ENCODE measurements around the gene ACSL6. TPM values are rescaled to one million over a fixed set of nuclear protein-coding genes. Genes with fewer than 3 reads are reported as not detected.
A peak's percentile ranks its signal among the peaks of the same experiment; 100 is the strongest.

Gene ACSL6
- total and polyA plus RNA-seq, 5 donors, result 1.7 to 6.7 (median 3.0) TPM

DNA sequence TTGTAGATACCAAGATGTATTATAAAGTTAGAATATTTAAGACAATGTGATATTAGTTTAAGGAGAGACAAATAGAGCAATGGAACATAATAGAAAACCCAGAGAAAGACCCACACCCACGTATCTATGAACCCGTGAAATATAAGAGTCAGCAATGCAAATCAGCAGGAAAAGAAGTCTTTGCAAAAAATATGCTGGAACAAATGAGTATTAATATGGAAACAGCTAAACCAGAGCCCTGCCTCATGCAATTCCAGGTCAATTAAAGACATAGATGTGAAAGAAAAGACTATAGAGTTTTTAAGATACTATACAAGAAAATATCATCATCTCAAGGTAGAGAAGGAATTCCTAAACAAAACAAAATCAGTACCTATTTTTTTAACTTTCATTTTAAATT lies 25.9 kb upstream of the ACSL6 start:
- H3K4me3 ChIP-seq (ENCODE audit: low read length), result no peak overlapping the region
- 54% methylated on average over 2 of the region's 2 CpGs for WGBS
- no peak for DNase-seq
- intact Hi-C loops (cut with DNase I), result no loop called here
- no peak overlapping the region for H3K27ac ChIP-seq (ENCODE audit: low read length)
- no peaks in the 10 kb centered on the region for H3K27me3 ChIP-seq (ENCODE audit: control insufficient read depth, insufficient read depth)
- ATAC-seq, result no peak
- no peaks in the 10 kb centered on the region for H3K9me3 ChIP-seq (ENCODE audit: control insufficient read depth, low read length)
- H3K4me1 ChIP-seq (ENCODE audit: control insufficient read depth, insufficient read depth, low read length), result no peaks in the 10 kb centered on the region

DNA sequence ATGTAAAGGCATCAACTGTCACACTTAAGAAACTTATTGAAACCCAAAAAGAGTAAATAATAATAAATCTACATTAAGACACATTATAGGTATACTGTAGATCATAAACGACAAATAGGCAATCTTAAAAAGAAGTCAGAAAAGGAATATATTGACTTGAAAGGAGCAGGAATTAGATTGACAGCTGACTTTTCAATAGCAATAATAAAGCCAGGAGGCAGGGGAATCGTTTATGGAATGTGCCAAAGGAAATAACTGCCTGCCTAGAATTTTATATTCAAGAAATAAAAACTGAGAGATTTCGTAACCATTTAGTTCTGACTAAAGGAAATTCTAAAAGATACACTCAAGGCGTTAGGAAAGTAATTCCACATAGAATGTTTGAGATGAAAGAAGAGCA lies 21.7 kb upstream of the ACSL6 start:
- DNase-seq (no peak), ATAC-seq (no peak)
- H3K27me3 ChIP-seq (ENCODE audit: control insufficient read depth, insufficient read depth), result no peaks in the 10 kb centered on the region
- 58% methylated on average over 4 of the region's 4 CpGs for WGBS
- no peaks in the 10 kb centered on the region for H3K4me1 ChIP-seq (ENCODE audit: control insufficient read depth, insufficient read depth, low read length)
- no peaks in the 10 kb centered on the region for H3K9me3 ChIP-seq (ENCODE audit: control insufficient read depth, low read length)
- intact Hi-C loops (cut with DNase I), result no loop called here
- H3K4me3 ChIP-seq (ENCODE audit: low read length), result no peak overlapping the region
- H3K27ac ChIP-seq (ENCODE audit: low read length), result no peak overlapping the region

DNA sequence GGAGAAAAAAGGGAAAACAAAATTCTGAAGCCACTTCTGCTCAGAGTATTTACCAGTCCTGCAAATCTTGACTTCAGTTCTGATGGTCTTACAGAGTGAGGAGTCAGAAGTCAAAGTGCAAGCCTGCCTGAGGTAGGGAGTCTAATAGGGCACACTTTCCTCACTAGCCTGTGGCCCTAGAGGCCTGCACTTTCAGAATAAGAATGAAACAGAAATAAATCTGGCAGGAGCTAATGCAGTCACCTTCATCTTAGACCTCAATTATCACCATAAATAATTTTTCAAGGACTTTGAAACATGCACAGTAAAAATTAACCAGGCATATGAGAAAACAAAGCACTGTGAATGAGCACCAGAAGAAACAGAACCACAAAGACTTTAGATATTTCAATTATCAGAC lies 20.7 kb upstream of the ACSL6 start:
- intact Hi-C loops (cut with DNase I), result no loop called here
- no peak for ATAC-seq
- H3K4me1 ChIP-seq (ENCODE audit: control insufficient read depth, insufficient read depth, low read length), result no peaks in the 10 kb centered on the region

DNA sequence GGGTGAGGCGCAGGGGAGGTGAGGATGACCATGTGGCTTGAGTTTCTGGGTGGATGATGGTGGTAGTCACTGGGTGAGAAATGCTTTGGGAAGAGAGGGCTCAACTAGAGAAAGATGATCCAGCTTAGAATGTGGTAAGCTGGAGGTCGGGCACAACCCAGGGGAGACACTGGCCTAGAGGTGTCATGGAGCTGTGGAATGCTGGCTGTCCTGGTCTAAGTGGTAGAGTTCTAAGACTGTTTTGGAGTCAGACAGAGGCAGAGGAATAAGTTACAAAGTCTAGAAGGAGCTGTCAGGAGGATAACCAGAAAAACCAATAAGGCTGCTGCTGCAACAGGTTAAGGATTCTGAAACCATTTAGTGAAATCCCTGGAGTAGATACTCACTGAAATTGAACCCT lies 19.2 kb upstream of the ACSL6 start:
- no peaks in the 10 kb centered on the region for H3K9me3 ChIP-seq (ENCODE audit: control insufficient read depth, low read length)
- no peak overlapping the region for H3K4me3 ChIP-seq (ENCODE audit: low read length)
- DNase-seq (no peak), ATAC-seq (no peak)
- H3K27me3 ChIP-seq (ENCODE audit: control insufficient read depth, insufficient read depth), result no peaks in the 10 kb centered on the region
- intact Hi-C loops (cut with DNase I), result no loop called here
- no peak overlapping the region for H3K27ac ChIP-seq (ENCODE audit: low read length)
- 86% methylated on average over 2 of the region's 2 CpGs for WGBS
- H3K4me1 ChIP-seq (ENCODE audit: control insufficient read depth, insufficient read depth, low read length), result no peaks in the 10 kb centered on the region

More for the DNA sequence above, 20.7 kb upstream of the ACSL6 start:
- Histone ChIP-seq H3K9me3 (ENCODE audit: control insufficient read depth, low read length) (no peaks in the 10 kb centered on the region), H3K4me3 (ENCODE audit: low read length) (no peak overlapping the region), H3K27me3 (ENCODE audit: control insufficient read depth, insufficient read depth) (no peaks in the 10 kb centered on the region), H3K27ac (ENCODE audit: low read length) (no peak overlapping the region)
- no peak for DNase-seq

DNA sequence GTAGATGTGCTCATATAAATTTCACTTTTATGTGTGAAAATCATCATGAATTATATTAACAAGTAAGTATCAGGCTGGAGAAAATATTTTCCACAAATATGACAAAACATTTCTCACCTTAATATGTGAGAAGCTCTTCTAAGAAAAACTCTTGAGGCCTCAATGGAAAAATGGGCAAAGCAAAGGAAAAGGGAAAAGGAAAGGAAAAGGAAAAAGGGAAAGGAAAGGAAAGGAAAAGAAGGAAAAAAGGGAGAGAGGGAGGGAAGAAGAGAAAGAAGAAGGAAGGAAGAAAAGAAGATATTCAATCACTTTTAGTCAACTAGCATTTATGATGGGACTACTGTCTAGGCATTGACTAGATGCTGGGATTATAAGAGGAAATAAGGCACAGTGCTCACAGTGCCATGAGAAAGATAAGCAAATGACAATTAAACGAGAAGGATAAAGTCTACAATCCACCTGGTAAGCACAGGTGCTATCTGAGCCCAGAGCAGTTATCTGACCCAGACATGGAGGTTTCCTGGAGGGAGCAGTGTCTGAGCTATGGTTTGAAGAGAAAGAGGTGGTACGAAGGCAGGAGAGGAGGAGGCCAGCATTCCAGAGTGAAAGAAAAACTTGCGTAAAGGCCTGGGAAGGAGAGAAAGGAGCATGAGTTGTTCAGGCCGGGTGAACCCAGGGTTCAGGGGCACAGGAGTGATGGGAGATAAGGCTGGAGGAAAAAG lies 18.3 kb upstream of the ACSL6 start:
- WGBS, result 65% methylated on average over 4 of the region's 4 CpGs
- DNase-seq, result no peak
- Histone ChIP-seq H3K27ac (ENCODE audit: low read length) (no peak overlapping the region), H3K27me3 (ENCODE audit: control insufficient read depth, insufficient read depth) (no peaks in the 10 kb centered on the region), H3K4me1 (ENCODE audit: control insufficient read depth, insufficient read depth, low read length) (no peaks in the 10 kb centered on the region), H3K4me3 (ENCODE audit: low read length) (no peak overlapping the region), H3K9me3 (ENCODE audit: control insufficient read depth, low read length) (no peaks in the 10 kb centered on the region)
- intact Hi-C loops (cut with DNase I), result no loop called here
- ATAC-seq, result no peak

DNA sequence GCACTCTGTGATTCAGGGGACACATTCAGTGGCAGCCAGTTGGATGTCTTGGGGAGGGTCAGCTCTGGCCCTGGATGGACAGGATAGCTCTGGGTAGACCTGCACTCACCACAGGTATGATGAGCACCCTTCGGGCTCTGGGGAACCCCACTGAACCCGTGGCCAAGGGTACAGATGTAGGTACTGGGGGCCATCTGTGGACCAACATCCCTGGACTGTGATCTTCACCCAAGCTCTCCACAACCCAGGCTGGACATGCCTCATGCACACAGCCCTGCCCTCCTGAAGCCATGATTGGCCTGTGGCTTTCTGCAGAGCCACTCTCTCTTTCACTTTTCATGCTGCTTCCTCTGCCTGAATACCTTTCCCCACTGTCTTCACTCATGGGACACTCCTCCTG lies 15.6 kb upstream of the ACSL6 start:
- intact Hi-C loops (cut with DNase I), result no loop called here
- 77% methylated on average over 2 of the region's 2 CpGs for WGBS
- H3K4me3 ChIP-seq (ENCODE audit: low read length), result no peak overlapping the region
- no peaks in the 10 kb centered on the region for H3K27me3 ChIP-seq (ENCODE audit: control insufficient read depth, insufficient read depth)
- H3K4me1 ChIP-seq (ENCODE audit: control insufficient read depth, insufficient read depth, low read length), result no peaks in the 10 kb centered on the region
- no peaks in the 10 kb centered on the region for H3K9me3 ChIP-seq (ENCODE audit: control insufficient read depth, low read length)
- no peak overlapping the region for H3K27ac ChIP-seq (ENCODE audit: low read length)
- ATAC-seq (no peak), DNase-seq (no peak)

DNA sequence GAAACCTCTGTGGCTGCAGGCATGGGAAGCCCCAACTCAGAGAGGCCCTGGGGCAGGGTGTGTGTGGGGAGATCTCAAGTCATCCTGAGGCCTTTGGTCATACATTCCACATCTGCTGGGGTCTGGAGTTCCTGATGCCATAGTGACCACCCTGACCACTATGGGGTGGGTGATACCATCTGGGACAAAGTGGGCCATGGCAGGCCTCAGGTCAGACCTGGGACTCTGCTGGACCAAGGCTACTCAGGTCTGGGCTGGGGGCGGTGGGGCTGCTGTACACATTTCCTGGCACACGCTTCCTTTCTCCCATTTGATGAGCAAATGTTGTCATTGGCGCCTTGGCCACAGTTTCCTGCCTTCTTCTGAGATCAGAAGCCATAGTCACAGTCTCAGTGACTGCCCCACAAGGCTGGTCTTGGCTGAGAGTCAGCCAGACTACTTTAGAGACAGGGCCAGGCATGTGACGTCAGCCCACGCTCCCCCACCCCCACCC lies 15.1 kb upstream of the ACSL6 start:
- WGBS, result 69% methylated on average over 5 of the region's 5 CpGs
- intact Hi-C loops (cut with DNase I), result no loop called here

DNA sequence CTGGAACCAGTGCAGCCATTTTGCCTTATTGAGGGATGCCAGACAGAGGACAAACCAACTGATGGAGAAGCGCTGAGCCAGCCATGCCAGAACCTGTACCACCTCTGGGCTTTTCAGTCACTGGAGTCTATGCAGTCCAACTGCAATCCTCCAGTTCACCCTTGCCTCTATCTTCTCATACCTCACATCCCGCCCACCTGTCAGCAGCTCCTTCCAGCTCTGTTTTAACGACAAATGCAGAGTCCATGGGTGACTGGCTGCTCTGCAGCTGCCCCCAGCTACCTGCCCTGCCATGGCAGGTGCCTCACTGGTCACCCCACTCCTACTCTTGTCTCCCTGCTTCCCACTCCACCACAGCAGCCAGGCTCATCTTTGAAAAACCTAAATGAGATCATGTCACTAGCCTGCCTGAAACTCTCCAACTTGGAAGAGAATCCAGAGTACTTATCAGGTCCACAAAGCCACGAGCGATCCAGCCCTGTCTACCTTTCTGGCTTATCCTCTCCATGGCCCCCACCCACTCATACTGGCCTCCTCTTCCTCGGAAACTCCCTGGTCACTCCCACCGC lies 14.0 kb upstream of the ACSL6 start:
- H3K27ac ChIP-seq (ENCODE audit: low read length), result no peak overlapping the region
- no peaks in the 10 kb centered on the region for H3K4me1 ChIP-seq (ENCODE audit: control insufficient read depth, insufficient read depth, low read length)
- no peak for ATAC-seq
- H3K27me3 ChIP-seq (ENCODE audit: control insufficient read depth, insufficient read depth), result no peaks in the 10 kb centered on the region
- DNase-seq, result no peak
- no peaks in the 10 kb centered on the region for H3K9me3 ChIP-seq (ENCODE audit: control insufficient read depth, low read length)
- WGBS, result 79% methylated on average over 7 of the region's 7 CpGs
- H3K4me3 ChIP-seq (ENCODE audit: low read length), result no peak overlapping the region
- intact Hi-C loops (cut with DNase I), result no loop called here

More for the DNA sequence above, 15.1 kb upstream of the ACSL6 start:
- no peak overlapping the region for H3K4me3 ChIP-seq (ENCODE audit: low read length)
- ATAC-seq (no peak), DNase-seq (no peak)
- H3K9me3 ChIP-seq (ENCODE audit: control insufficient read depth, low read length), result no peaks in the 10 kb centered on the region
- no peaks in the 10 kb centered on the region for H3K4me1 ChIP-seq (ENCODE audit: control insufficient read depth, insufficient read depth, low read length)
- no peaks in the 10 kb centered on the region for H3K27me3 ChIP-seq (ENCODE audit: control insufficient read depth, insufficient read depth)
- no peak overlapping the region for H3K27ac ChIP-seq (ENCODE audit: low read length)

DNA sequence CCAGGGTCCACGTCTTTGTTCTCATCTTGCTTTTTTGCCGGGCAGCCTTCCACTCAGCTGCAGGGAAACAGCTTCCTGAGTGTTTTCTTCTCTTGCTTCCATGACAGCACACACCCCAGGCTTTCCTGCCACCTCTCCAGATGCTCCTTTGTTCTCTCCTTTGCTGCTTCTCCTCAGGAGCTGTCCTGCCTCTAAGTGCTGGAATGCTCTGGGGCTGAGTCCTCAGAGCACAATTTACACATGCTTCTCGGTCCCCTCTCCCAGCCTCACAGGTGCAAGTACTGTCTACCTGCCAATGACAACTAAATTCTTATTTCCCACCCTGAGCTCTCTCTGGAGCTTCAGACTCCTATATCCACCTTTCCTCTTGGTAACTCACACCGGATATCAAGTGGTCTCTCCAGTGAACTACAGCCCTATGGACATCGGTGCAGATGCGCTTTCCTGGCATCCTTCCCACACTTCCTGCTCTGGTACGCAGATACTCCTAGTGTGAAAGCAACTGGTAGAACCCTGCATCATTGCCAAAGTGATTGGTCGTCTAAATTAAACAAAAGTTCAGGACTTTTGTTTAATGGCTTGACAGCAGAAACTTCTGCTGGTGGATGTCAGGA lies 13.4 kb upstream of the ACSL6 start:
- Histone ChIP-seq H3K27me3 (ENCODE audit: control insufficient read depth, insufficient read depth) (no peaks in the 10 kb centered on the region), H3K27ac (ENCODE audit: low read length) (no peak overlapping the region), H3K9me3 (ENCODE audit: control insufficient read depth, low read length) (no peaks in the 10 kb centered on the region), H3K4me3 (ENCODE audit: low read length) (no peak overlapping the region), H3K4me1 (ENCODE audit: control insufficient read depth, insufficient read depth, low read length) (no peaks in the 10 kb centered on the region)
- no peak for DNase-seq
- no peak for ATAC-seq
- WGBS, result 59% methylated on average over 8 of the region's 8 CpGs
- intact Hi-C loops (cut with DNase I), result no loop called here

DNA sequence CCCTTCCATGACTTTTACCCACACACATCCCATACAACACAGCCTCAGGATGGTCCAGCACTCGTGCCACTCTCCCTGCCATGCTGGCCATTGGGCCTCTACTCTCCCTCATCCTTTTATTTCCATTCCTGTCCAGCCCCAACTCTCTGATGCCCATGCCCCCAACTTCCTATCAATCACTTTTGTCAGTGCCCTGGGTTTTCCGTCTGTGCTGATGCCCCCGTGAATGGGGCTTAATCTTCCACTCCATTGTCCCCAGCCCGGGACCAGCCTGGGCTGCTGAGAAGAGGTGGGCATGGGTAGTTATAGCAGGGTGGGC lies 12.6 kb upstream of the ACSL6 start:
- intact Hi-C loops (cut with DNase I), result no loop called here
- 78% methylated on average over 4 of the region's 4 CpGs for WGBS

DNA sequence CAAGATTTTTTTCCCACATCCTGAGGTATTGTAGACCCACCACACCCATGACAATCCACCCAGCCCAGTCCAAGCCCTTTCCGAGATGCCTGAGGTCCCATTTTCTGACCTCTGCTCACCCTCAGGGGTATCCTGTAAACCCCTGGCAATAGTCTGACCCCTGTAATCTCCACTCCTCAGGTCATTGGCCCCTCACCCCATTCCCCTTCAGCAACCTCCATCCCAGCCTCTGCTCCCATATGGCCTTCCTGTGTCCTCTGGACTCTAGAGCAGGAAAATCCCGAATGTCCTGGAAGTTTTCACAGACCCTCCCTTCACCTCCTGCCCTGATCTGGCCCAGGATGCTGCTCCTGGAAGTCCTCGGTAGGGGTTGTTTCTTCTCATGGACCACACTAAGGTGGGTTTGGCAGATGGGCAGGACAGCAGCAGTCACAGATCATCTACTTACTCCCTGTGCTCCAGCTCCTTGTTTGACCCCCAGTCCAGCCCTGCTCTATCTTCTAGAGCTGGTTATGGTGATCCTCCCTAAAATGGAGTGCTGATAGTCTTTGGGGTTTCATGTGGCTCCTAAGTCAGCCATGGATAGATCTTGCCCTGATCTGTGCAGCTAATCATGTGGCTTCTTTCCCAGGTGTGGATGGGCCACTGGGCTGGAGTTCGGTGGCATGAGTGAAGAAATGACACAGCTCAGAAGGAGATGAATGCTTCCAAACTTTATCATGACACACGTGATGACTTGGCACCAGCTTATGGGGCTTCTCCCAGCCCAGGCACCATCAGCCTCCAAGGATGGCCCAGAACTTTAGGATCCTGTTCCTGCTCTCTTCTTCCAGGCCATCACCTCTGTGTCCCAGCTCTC lies 12.0 kb upstream of the ACSL6 start:
- H3K4me1 ChIP-seq (ENCODE audit: control insufficient read depth, insufficient read depth, low read length), result no peaks in the 10 kb centered on the region
- DNase-seq (peak in 1 of 3 donors; percentile 13), ATAC-seq (no peak)
- 67% methylated on average over 5 of the region's 5 CpGs for WGBS
- intact Hi-C loops (cut with DNase I), result no loop called here
- no peak overlapping the region for H3K4me3 ChIP-seq (ENCODE audit: low read length)
- H3K27ac ChIP-seq (ENCODE audit: low read length), result no peak overlapping the region
- no peaks in the 10 kb centered on the region for H3K27me3 ChIP-seq (ENCODE audit: control insufficient read depth, insufficient read depth)
- no peaks in the 10 kb centered on the region for H3K9me3 ChIP-seq (ENCODE audit: control insufficient read depth, low read length)

More for the DNA sequence above, 12.6 kb upstream of the ACSL6 start:
- Histone ChIP-seq H3K4me1 (ENCODE audit: control insufficient read depth, insufficient read depth, low read length) (no peaks in the 10 kb centered on the region), H3K27me3 (ENCODE audit: control insufficient read depth, insufficient read depth) (no peaks in the 10 kb centered on the region), H3K9me3 (ENCODE audit: control insufficient read depth, low read length) (no peaks in the 10 kb centered on the region), H3K27ac (ENCODE audit: low read length) (no peak overlapping the region), H3K4me3 (ENCODE audit: low read length) (no peak overlapping the region)
- DNase-seq (no peak), ATAC-seq (no peak)

Measured in right cardiac atrium (tissue), 5 donors.